Measurements from ENCODE around the gene NPPA.

- no peak for TF ChIP-seq CTCF (IDR thresholded peaks at IDR 0.05)
- TF ChIP-seq POLR2AphosphoS5 (IDR thresholded peaks at IDR 0.05): no peak
- no peak for TF ChIP-seq POLR2A (IDR thresholded peaks at IDR 0.05)
Observed at GRCh38 chr1:11833497-11833896, 14.1 kb downstream of the NPPA start.
